B cell (primary cell): ENCODE data around the gene RRP36. TPM values are rescaled to one million over a fixed set of nuclear protein-coding genes. Genes with fewer than 3 reads are reported as not detected.
A peak's percentile ranks its signal among the peaks of the same experiment; 100 is the strongest.

ENCODE experiments used
- ATAC-seq: fragments of 200-7000 bp; cut with Tn5 transposase; one replicate; pipeline ENCODE4 v1.10.0; 2021; ENCODE audit warnings: low read depth, mild to moderate bottlenecking, moderate number of reproducible peaks, moderate library complexity
- CTCF ChIA-PET: fragments of 350-600 bp; sonication (Branson Sonifier 250); formaldehyde crosslinking; loops from one replicate; lab custom pipeline; 2021; ENCODE audit warnings: antibody characterized with exemption, inconsistent platforms; lab: Charles Lee
- POLR2A ChIA-PET: fragments of 350-600 bp; sonication (Branson Sonifier 250); formaldehyde crosslinking; loops from one replicate; lab custom pipeline; 2021; ENCODE audit warnings: antibody characterized with exemption; lab: Charles Lee
- DNase-seq: peaks from one replicate; pipeline ENCODE4 v3.0.0; 2013
- H2AFZ ChIP-seq: 2 replicates; pipeline ENCODE4 v1.6.1; 2012; ENCODE audit warnings: mild to moderate bottlenecking, low read depth, low read length; ENCODE audit not compliant: insufficient read depth, poor library complexity, severe bottlenecking
- H3K27ac ChIP-seq, 2 donors: 1 replicate in 1 of 2; 2 replicates in 1 of 2; pipeline ENCODE4 v1.5.1; 2012 to 2013; ENCODE audit warnings: low read length in 2 of 2, mild to moderate bottlenecking in 2 of 2, moderate library complexity in 1 of 2
- H3K27me3 ChIP-seq, 4 experiments: fragments of 200-600 bp in 1 of 4; sonication (generic) in 1 of 4; replicated peaks in 1 of 4; 1 replicate in 2 of 4; 2 replicates in 2 of 4; pipeline versions ENCODE4 v1.6.1 to v1.7.0; 2013 to 2016; ENCODE audit warnings: low read length in 3 of 4, mild to moderate bottlenecking in 2 of 4, mixed read lengths in 1 of 4, moderate library complexity in 1 of 4; ENCODE audit not compliant: insufficient read depth in 4 of 4, control insufficient read depth in 3 of 4; ENCODE audit errors: control extremely low read depth in 1 of 4
- H3K36me3 ChIP-seq, 2 experiments: replicated peaks in 1 of 2; 1 replicate in 1 of 2; 2 replicates in 1 of 2; pipeline versions ENCODE4 v1.6.1 to v1.7.1; 2013; ENCODE audit warnings: low read length in 1 of 2; ENCODE audit not compliant: insufficient read depth in 2 of 2, control insufficient read depth in 1 of 2; ENCODE audit errors: control extremely low read depth in 1 of 2, extremely low read depth in 1 of 2
- H3K4me1 ChIP-seq, 2 donors: fragments of 200-600 bp in 1 of 2; sonication (generic) in 1 of 2; 1 replicate in 1 of 2; 2 replicates in 1 of 2; pipeline versions ENCODE4 v1.5.1 to v1.6.1; 2013 to 2017; ENCODE audit warnings: low read length in 2 of 2; ENCODE audit not compliant: control insufficient read depth in 2 of 2, insufficient read depth in 2 of 2
- H3K4me2 ChIP-seq: replicated peaks from 2 replicates; pipeline ENCODE3; 2012; ENCODE audit warnings: mild to moderate bottlenecking, low read depth, low read length; ENCODE audit not compliant: poor library complexity, severe bottlenecking
- H3K4me3 ChIP-seq, 5 experiments: fragments of 200-600 bp in 1 of 5; sonication (generic) in 1 of 5; 1 replicate in 3 of 5; 2 replicates in 2 of 5; pipeline versions ENCODE4 v1.5.1 to v1.7.0; 2011 to 2016; ENCODE audit warnings: low read length in 4 of 5, mild to moderate bottlenecking in 4 of 5, low read depth in 2 of 5, control low read depth in 1 of 5, moderate library complexity in 1 of 5; ENCODE audit not compliant: insufficient read depth in 1 of 5; ENCODE audit errors: control extremely low read depth in 1 of 5, extremely low read depth in 1 of 5
- H3K79me2 ChIP-seq: fragments of 200-600 bp; sonication (generic); one replicate; pipeline ENCODE4 v1.6.0; 2016; ENCODE audit warnings: low read length; ENCODE audit not compliant: control insufficient read depth, insufficient read depth
- H3K9ac ChIP-seq: fragments of 200-600 bp; sonication (generic); 2 replicates; pipeline ENCODE4 v1.6.1; 2017; ENCODE audit warnings: mild to moderate bottlenecking, low read length, moderate library complexity
- H3K9me3 ChIP-seq, 3 donors: one replicate each; pipeline versions ENCODE4 v1.6.1 to v1.7.1; 2013; ENCODE audit warnings: low read length in 2 of 3; ENCODE audit not compliant: control insufficient read depth in 2 of 3, insufficient read depth in 1 of 3; ENCODE audit errors: control extremely low read depth in 1 of 3
- H4K20me1 ChIP-seq: 2 replicates; pipeline ENCODE4 v1.6.0; 2012; ENCODE audit warnings: mild to moderate bottlenecking, low read length; ENCODE audit not compliant: insufficient read depth, control insufficient read depth, poor library complexity, severe bottlenecking
- H3K27ac Mint-ChIP-seq: one replicate; pipeline ENCODE4 v1.8.0; 2021; ENCODE audit warnings: mixed read lengths
- H3K27me3 Mint-ChIP-seq: one replicate; pipeline ENCODE4 v1.8.0; 2021; ENCODE audit warnings: mixed read lengths
- H3K4me1 Mint-ChIP-seq: one replicate; pipeline ENCODE4 v1.8.0; 2021; ENCODE audit warnings: mixed read lengths
- H3K4me3 Mint-ChIP-seq: one replicate; pipeline ENCODE4 v1.8.0; 2021; ENCODE audit warnings: mixed read lengths
- H3K9me3 Mint-ChIP-seq: one replicate; pipeline ENCODE4 v1.8.0; 2022; ENCODE audit warnings: mixed read lengths; ENCODE audit not compliant: insufficient read depth
- CTCF ChIP-seq: fragments of 200-600 bp; IDR thresholded peaks from one replicate; pipeline ENCODE4 v1.8.0; 2022; ENCODE audit warnings: antibody characterized with exemption, mild to moderate bottlenecking
- EZH2 ChIP-seq: IDR thresholded peaks from 2 replicates; pipeline ENCODE4 v1.6.1; 2012; ENCODE audit warnings: borderline replicate concordance, low read depth, mild to moderate bottlenecking, moderate library complexity, low read length; ENCODE audit not compliant: insufficient read depth, poor library complexity, severe bottlenecking
- WGBS: methylation state at CpG from one replicate; pipeline ENCODE4 v1.1.5; 2013; ENCODE audit warnings: missing lambda C conversion rate; ENCODE audit not compliant: insufficient coverage; 5-methylcytosine and 5-hydroxymethylcytosine counted together
- intact Hi-C: fragments of 100-400 bp; cut with micrococcal nuclease; formaldehyde crosslinking; loops from one replicate; pipeline ENCODE4 v1.10.0; 2022
- polyA plus RNA-seq: library from polyadenylated mRNA; depleted of rRNA; stranded (reverse); fragments of >200 nt; gene quantifications from 2 replicates; pipeline ENCODE4 v1.2.3, GENCODE V29; 2012
- total RNA-seq, 2 donors: library from RNA; stranded (reverse); fragments of 120-200 nt in 1 of 2; gene quantifications; 1 replicate in 1 of 2; 2 replicates in 1 of 2; pipeline versions ENCODE4 v1.2.3 to v1.2.4, GENCODE V29; 2013 to 2022

RRP36 gene
- total and polyA plus RNA-seq, 2 donors (not counting 1 experiment from before 2014, with no cell fraction given), result 22.8 to 46.2 TPM

- H3K27ac ChIP-seq, result no peak within 1 kb of the TSS
- peaks cover 14 to 15% of the 10 kb centered on the region in 2 donors for H3K4me1 ChIP-seq
- CTCF ChIA-PET, result interaction anchor here (0.6 kb wide), 1 partner anchor 1030 kb away, joined by 3 read pairs; no protein-coding TSS in a partner anchor
- POLR2A ChIA-PET, result no interaction called here
- TF ChIP-seq CTCF, result no peak
- no peak for TF ChIP-seq EZH2
- H3K9me3 ChIP-seq, result peaks cover 0 to 4% (median 0%) of the 10 kb centered on the region in 3 donors
- H3K9ac ChIP-seq, result peak within 1 kb of the TSS; percentile 45
- Mint-ChIP-seq H3K9me3 (no peaks in the 10 kb centered on the region), H3K4me3 (peak within 1 kb of the TSS; percentile 74), H3K27me3 (peaks cover 27% of the 10 kb centered on the region), H3K27ac (no peak within 1 kb of the TSS), H3K4me1 (peaks cover 12% of the 10 kb centered on the region)
- ATAC-seq (peak; percentile 33), DNase-seq (no peak)
- peak within 1 kb of the TSS in 4 of 5 experiments; percentile 22 to 52 (median 42) for H3K4me3 ChIP-seq
- peaks cover 0 to 26% (median 10%) of the 10 kb centered on the region in 4 experiments for H3K27me3 ChIP-seq
- peaks cover 3 to 6% of the 10 kb centered on the region in 2 experiments for H3K36me3 ChIP-seq
- H3K79me2 ChIP-seq, result no peaks in the 10 kb centered on the region
- H3K4me2 ChIP-seq, result peak within 1 kb of the TSS; percentile 87
- intact Hi-C loops, result no loop called here
- WGBS, result 6% methylated on average over 53 of the region's 60 CpGs
- H4K20me1 ChIP-seq, result no peaks in the 10 kb centered on the region
- H2AFZ ChIP-seq, result peak within 1 kb of the TSS; percentile 68
Measured at GRCh38 chr6:43075670-43076463, 54.4 kb downstream of the RRP36 start, which contains the start of gene PTK7. PTK7 (plus strand) TSS chr6:43076314; CDS start chr6:43076489, 175 bp downstream.
